ENCODE measurements around the gene TPK1. TPM values are rescaled to one million over a fixed set of nuclear protein-coding genes. Genes with fewer than 3 reads are reported as not detected.

Gene TPK1
- total and polyA plus RNA-seq, 2 of the 4 experiments (the other 2 are of a cell fraction): 0.38 to 1.8 TPM

GRCh38 chr7:144747936-144748335 lies 87.9 kb downstream of the TPK1 start:
- Histone ChIP-seq H3K4me2 (ENCODE audit: low read depth, low read length) (no peak overlapping the region), H3K9me3 (ENCODE audit: control insufficient read depth, insufficient read depth, low read length) (no peaks in the 10 kb centered on the region), H2BK120ac (ENCODE audit: low read depth, low read length) (no peak overlapping the region), H4K5ac (ENCODE audit: low read depth, low read length) (no peak overlapping the region), H2BK15ac (ENCODE audit: low read depth, low read length) (no peak overlapping the region), H3K9me1 (ENCODE audit: insufficient read depth, low read length) (no peaks in the 10 kb centered on the region), H2BK20ac (ENCODE audit: low read depth, low read length) (no peak overlapping the region), H3K36me3 (ENCODE audit: control insufficient read depth, insufficient read depth, low read length) (no peaks in the 10 kb centered on the region), H3K4ac (ENCODE audit: low read depth, low read length) (no peak overlapping the region), H4K91ac (ENCODE audit: insufficient read depth, low read depth, low read length) (no peak overlapping the region), H2AK9ac (replicated peaks; ENCODE audit: low read depth, low read length, poor library complexity) (no peak overlapping the region), H4K20me1 (ENCODE audit: insufficient read depth, low read length) (no peaks in the 10 kb centered on the region), H3K56ac (ENCODE audit: extremely low read depth, insufficient read depth, low read length) (no peak overlapping the region), H2AK5ac (ENCODE audit: low read depth, low read length) (no peak overlapping the region), H3K4me1 (ENCODE audit: control insufficient read depth, insufficient read depth, low read length) (no peaks in the 10 kb centered on the region), H3K4me3 (ENCODE audit: insufficient read depth, low read depth, low read length) (no peak overlapping the region), H2BK5ac (ENCODE audit: low read depth, low read length, poor library complexity, severe bottlenecking) (no peak overlapping the region), H3K27ac (ENCODE audit: insufficient read depth, low read length) (no peak overlapping the region), H3K27me3 (ENCODE audit: control insufficient read depth, insufficient read depth, low read length) (no peaks in the 10 kb centered on the region), H4K8ac (ENCODE audit: low read depth in 2 of 2, low read length in 2 of 2) (no peak overlapping the region), H3K14ac (replicated peaks; ENCODE audit: low read depth, low read length) (no peak overlapping the region), H3K18ac (ENCODE audit: low read depth, low read length) (no peak overlapping the region), H3K23ac (ENCODE audit: low read depth, low read length) (no peak overlapping the region), H3K79me1 (ENCODE audit: low read depth in 1 of 2, low read length in 2 of 2) (no peaks in the 10 kb centered on the region), H2AFZ (replicated peaks; ENCODE audit: low read length, poor library complexity) (no peak overlapping the region), H3K9ac (ENCODE audit: low read depth, low read length) (no peak overlapping the region)
- ChIA-PET CTCF (no interaction called here), POLR2A (ENCODE audit: unreplicated experiment) (no interaction called here)
- no CpG with 5 or more reads among the region's 2 CpGs for WGBS, 2 experiments (ENCODE audit: extremely low coverage in 2 of 2, insufficient read length in 1 of 2)
- TF ChIP-seq CEBPB (IDR thresholded peaks at IDR 0.05; ENCODE audit: low read depth, low read length) (no peak), MAZ (IDR thresholded peaks at IDR 0.05; ENCODE audit: borderline replicate concordance, low read depth, low read length) (no peak), RFX5 (IDR thresholded peaks at IDR 0.05; ENCODE audit: low read depth, low read length) (no peak), CHD1 (IDR thresholded peaks at IDR 0.05; ENCODE audit: low read depth, low read length) (no peak), NFE2L2 (IDR thresholded peaks at IDR 0.05; ENCODE audit: low read depth, low read length) (no peak), POLR2A (IDR thresholded peaks at IDR 0.05; ENCODE audit: low read depth, low read length) (no peak), CTCF (conservative IDR thresholded peaks at IDR 0.05; ENCODE audit: low read depth, low read length) (no peak), BHLHE40 (IDR thresholded peaks at IDR 0.05; ENCODE audit: low read depth, low read length) (no peak), RAD21 (IDR thresholded peaks at IDR 0.05; ENCODE audit: low read length) (no peak)
- no peak for DNase-seq
- no peak for ATAC-seq (ENCODE audit: low read depth)
- intact Hi-C loops (cut with micrococcal nuclease): no loop called here
- dilution Hi-C loops (cut with HindIII; ENCODE audit: low sequenced_read_pairs, unreplicated experiment): no loop called here
- BruUV-seq (replicated peaks): no TSS peak
- in situ Hi-C loops (cut with MboI; ENCODE audit: low sequenced_read_pairs): no loop called here
